Measurements from ENCODE around the gene RING1. TPM values are rescaled to one million over a fixed set of nuclear protein-coding genes. Genes with fewer than 3 reads are reported as not detected.
A peak's percentile ranks its signal among the peaks of the same experiment; 100 is the strongest.

Gene RING1
- total RNA-seq, 4 donors from 2014 or later = 1.8 to 66.9 (median 30.1) TPM

DNA sequence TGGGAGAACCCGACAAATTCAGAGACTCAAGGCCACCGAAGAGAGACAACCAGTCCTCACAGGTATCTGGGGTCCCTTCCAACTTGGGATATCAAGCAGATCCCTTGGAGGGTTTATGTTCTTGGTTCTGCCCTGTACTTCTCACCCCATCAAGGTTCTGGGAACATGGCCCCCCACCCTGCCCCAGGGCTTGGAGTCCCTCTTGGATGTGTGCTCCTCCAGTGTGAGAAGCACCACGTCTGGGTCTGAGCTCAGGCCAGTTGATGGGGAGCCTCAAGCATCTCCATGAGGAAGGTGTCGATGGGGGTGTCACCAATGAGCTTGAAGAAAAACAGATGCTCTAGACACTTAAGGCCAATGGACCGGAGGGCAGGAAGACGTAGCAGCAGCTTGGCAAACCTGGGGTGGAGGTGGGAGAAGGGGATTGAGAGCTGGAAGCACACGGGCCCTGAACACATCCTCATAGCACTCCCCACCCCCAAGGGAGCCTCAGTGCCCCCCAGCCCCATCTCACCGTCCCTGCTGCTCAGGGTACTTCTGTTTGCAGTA is 13.8 kb upstream of the RING1 start:
- Histone ChIP-seq H3K27me3 (peaks cover 0 to 8% of the 10 kb centered on the region in 2 donors), H3K27ac (no peak overlapping the region), H3K4me3 (no peak overlapping the region), H3K9me3 (no peaks in the 10 kb centered on the region), H3K36me3 (no peaks in the 10 kb centered on the region), H3K4me1 (peaks cover 0 to 11% of the 10 kb centered on the region in 2 donors)
- intact Hi-C loops (cut with DNase I; ENCODE audit: low total_unique reads) = no loop called here
- TF ChIP-seq POLR2A (IDR thresholded peaks at IDR 0.05) = no peak
- TF ChIP-seq CTCF (IDR thresholded peaks at IDR 0.05) = no peak
- DNase-seq = no peak

DNA sequence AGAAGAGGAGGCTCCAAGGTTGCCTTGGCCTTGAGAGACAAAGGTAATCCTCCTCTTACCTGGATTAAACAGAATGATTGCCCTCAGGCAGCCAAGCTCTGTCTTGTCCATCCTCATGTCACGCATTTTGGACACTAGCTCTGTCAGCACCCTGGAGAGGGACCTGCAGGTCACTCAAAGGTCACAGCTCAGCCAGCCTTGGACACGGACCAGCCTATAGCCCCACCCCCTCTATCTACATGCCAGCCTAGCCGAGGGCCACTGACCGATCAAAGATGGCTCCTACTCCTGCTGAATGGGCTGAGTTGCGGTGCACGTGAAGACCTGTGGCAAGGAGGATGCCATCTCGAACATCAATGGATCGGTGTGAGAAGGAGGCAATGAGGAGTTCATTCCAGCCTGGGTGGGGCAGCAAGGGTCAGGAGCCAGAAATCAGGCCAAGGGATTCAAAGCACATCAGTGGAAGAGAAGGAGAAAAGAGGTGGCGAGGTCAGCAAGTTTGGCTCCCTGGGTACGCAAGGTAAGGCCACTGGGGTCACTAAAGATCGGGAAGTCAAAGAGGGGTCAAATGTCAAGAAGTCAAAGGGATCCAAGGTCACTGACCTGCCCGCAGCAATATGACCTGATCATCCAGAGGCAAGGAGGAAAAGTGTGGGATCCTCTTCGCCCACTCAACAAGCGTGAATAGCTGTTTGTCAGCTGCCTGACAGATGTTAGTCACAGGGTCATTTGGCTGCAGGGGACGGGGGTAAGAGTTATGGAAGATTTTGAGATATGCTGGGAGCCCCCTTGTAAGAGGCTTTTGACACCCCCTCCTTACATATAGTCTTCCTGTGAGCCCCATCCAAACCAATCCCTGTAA is 12.8 kb upstream of the RING1 start:
- H3K4me3 ChIP-seq = no peak overlapping the region
- TF ChIP-seq POLR2A (IDR thresholded peaks at IDR 0.05) (no peak), CTCF (IDR thresholded peaks at IDR 0.05) (no peak)
- no peak for DNase-seq
- intact Hi-C loops (cut with DNase I; ENCODE audit: low total_unique reads) = no loop called here
- no peaks in the 10 kb centered on the region for H3K36me3 ChIP-seq
- peaks cover 0 to 11% of the 10 kb centered on the region in 2 donors for H3K4me1 ChIP-seq
- H3K27ac ChIP-seq = no peak overlapping the region
- no peaks in the 10 kb centered on the region for H3K9me3 ChIP-seq
- H3K27me3 ChIP-seq = peaks cover 0 to 8% of the 10 kb centered on the region in 2 donors

- TF ChIP-seq CTCF (IDR thresholded peaks at IDR 0.05) (peak; percentile 25 to 46 (median 40)), POLR2A (IDR thresholded peaks at IDR 0.05) (no peak)
These were observed 10.8 kb upstream of the RING1 start for GRCh38 chr6:33197431-33198048.

GRCh38 chr6:33198159-33198852 is 10.0 kb upstream of the RING1 start:
- no peaks in the 10 kb centered on the region for H3K36me3 ChIP-seq

More at GRCh38 chr6:33197431-33198048, 10.8 kb upstream of the RING1 start:
- no peak for DNase-seq
- peaks cover 9 to 14% of the 10 kb centered on the region in 2 donors for H3K4me1 ChIP-seq
- H3K9me3 ChIP-seq = no peaks in the 10 kb centered on the region
- intact Hi-C loops (cut with DNase I; ENCODE audit: low total_unique reads) = no loop called here
- H3K27ac ChIP-seq = no peak overlapping the region
- no peaks in the 10 kb centered on the region for H3K27me3 ChIP-seq
- H3K4me3 ChIP-seq = no peak overlapping the region
- no peaks in the 10 kb centered on the region for H3K36me3 ChIP-seq

More at GRCh38 chr6:33198159-33198852, 10.0 kb upstream of the RING1 start:
- H3K27me3 ChIP-seq = no peaks in the 10 kb centered on the region
- no peak overlapping the region for H3K27ac ChIP-seq
- H3K9me3 ChIP-seq = no peaks in the 10 kb centered on the region
- peaks cover 10% of the 10 kb centered on the region in 2 donors for H3K4me1 ChIP-seq
- intact Hi-C loops (cut with DNase I; ENCODE audit: low total_unique reads) = no loop called here
- no peak overlapping the region for H3K4me3 ChIP-seq
- TF ChIP-seq POLR2A (IDR thresholded peaks at IDR 0.05) (no peak), CTCF (IDR thresholded peaks at IDR 0.05) (no peak)
- DNase-seq = no peak

All from uterus (tissue), 4 donors.